Epithelial cell of proximal tubule (primary cell): ENCODE data around the gene CAND2. TPM values are rescaled to one million over a fixed set of nuclear protein-coding genes. Genes with fewer than 3 reads are reported as not detected.

Source experiments
- DNase-seq: peaks from one replicate; pipeline ENCODE4 v3.0.0-alpha.2; 2011; ENCODE audit warnings: low read depth
- H3K4me3 ChIP-seq: 2 replicates; pipeline ENCODE4 v1.5.1; 2011; ENCODE audit warnings: low read depth, mild to moderate bottlenecking, low read length
- total RNA-seq: library from RNA; depleted of rRNA; stranded (reverse); fragments of >200 nt; gene quantifications from 2 replicates; pipeline ENCODE4 v1.2.3, GENCODE V29; 2015
- TF ChIP-seq, protein P1 (sequence below): conservative IDR thresholded peaks from 2 replicates; pipeline ENCODE4 v1.5.1; 2012; ENCODE audit warnings: low read depth, mild to moderate bottlenecking, low read length

CAND2 gene
- total RNA-seq, 1 donor from 2014 or later = 5.9 TPM

GRCh38 chr3:12818773-12819172 lies 22.3 kb downstream of the CAND2 start:
- TF ChIP-seq, protein P1, sequence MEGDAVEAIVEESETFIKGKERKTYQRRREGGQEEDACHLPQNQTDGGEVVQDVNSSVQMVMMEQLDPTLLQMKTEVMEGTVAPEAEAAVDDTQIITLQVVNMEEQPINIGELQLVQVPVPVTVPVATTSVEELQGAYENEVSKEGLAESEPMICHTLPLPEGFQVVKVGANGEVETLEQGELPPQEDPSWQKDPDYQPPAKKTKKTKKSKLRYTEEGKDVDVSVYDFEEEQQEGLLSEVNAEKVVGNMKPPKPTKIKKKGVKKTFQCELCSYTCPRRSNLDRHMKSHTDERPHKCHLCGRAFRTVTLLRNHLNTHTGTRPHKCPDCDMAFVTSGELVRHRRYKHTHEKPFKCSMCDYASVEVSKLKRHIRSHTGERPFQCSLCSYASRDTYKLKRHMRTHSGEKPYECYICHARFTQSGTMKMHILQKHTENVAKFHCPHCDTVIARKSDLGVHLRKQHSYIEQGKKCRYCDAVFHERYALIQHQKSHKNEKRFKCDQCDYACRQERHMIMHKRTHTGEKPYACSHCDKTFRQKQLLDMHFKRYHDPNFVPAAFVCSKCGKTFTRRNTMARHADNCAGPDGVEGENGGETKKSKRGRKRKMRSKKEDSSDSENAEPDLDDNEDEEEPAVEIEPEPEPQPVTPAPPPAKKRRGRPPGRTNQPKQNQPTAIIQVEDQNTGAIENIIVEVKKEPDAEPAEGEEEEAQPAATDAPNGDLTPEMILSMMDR = no peak
- no peak for DNase-seq
- no peak overlapping the region for H3K4me3 ChIP-seq

GRCh38 chr3:12822725-12823373 lies 26.4 kb downstream of the CAND2 start:
- H3K4me3 ChIP-seq = no peak overlapping the region
- DNase-seq = no peak
- TF ChIP-seq, protein P1 = peak; percentile 55

DNA sequence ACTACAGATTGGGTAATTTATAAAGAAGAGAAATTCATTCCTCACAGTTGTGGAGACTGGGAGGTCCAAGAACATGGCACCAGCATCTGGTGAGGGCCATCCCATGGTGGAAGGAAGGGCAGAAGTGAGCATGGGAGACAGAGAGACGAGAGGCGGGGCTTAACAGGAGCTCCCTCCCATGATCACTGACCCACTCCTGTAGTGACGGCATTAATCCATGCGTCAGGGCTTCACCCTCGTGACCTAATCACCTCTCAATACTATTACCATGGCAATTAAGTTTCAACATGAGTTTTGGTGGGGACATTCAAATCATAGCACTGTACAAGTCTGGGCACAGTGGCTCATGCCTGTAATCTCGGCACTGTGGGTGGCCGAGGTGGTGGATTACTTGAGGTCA lies 27.8 kb downstream of the CAND2 start:
- H3K4me3 ChIP-seq = no peak overlapping the region
- DNase-seq = no peak
- TF ChIP-seq, protein P1 = no peak

DNA sequence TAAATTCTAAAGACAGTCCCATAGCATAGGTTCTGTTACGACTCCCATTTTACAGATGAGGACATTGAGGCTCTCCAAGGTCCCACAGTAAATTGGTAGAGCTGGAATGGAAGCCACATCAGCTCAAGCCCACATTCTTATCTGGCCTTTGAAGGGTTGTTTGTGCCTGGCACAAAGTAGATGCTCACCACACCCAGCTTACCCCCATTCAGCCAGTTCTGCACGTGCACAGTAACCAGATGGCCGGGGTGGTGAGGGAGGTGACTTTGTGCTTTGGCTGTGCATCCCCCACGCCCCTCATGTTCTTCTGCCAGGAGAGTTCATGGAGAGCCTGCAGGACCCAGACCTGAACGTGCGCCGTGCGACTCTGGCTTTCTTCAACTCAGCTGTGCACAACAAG lies 28.7 kb downstream of the CAND2 start:
- DNase-seq = no peak
- TF ChIP-seq, protein P1 = no peak
- no peak overlapping the region for H3K4me3 ChIP-seq

DNA sequence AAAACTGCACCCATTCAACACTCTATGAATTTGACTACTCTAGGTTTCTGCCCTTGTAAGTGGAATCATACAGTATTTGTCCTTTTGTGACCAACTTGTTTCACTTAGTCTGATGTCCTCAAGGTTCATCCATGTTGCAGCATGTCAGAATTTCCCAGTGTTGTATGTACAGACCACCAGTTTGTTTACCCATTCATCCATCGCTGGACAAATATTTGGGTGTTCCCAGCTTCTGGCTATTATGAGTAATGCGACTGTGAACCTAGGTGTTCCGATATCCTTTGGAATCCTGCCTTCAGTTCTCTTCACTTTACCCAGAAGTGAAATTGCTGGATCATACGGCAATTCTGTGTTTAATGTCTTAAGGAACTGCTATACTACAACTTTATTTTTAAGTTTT lies 32.3 kb downstream of the CAND2 start:
- TF ChIP-seq, protein P1 = no peak
- no peak for DNase-seq
- no peak overlapping the region for H3K4me3 ChIP-seq

- no peak overlapping the region for H3K4me3 ChIP-seq
- TF ChIP-seq, protein P1 = no peak
Observed at GRCh38 chr3:12829404-12829803, 32.9 kb downstream of the CAND2 start.

More at GRCh38 chr3:12829404-12829803, 32.9 kb downstream of the CAND2 start:
- no peak for DNase-seq
